WTC11 (cell line): ENCODE measurements around the gene SLAIN1. TPM values are rescaled to one million over a fixed set of nuclear protein-coding genes. Genes with fewer than 3 reads are reported as not detected.
A peak's percentile ranks its signal among the peaks of the same experiment; 100 is the strongest.

ENCODE experiments used
- ATAC-seq: fragments of 200-7000 bp; cut with Tn5 transposase; 2 replicates; pipeline ENCODE4 v1.10.0; 2021; ENCODE audit warnings: mild to moderate bottlenecking, moderate library complexity
- CTCF ChIA-PET: fragments of 300-600 bp; sonication (Branson Sonifier 250); formaldehyde crosslinking; loops from one replicate; lab custom pipeline; 2021; ENCODE audit warnings: antibody characterized with exemption; lab: Charles Lee
- POLR2A ChIA-PET: fragments of 350-600 bp; sonication (Branson Sonifier 250); formaldehyde crosslinking; loops from one replicate; lab custom pipeline; 2021; ENCODE audit warnings: antibody characterized with exemption; lab: Charles Lee
- DNase-seq: peaks from one replicate; pipeline ENCODE4 v3.0.0; 2021; ENCODE audit warnings: low spot score
- H3K27ac Mint-ChIP-seq: 2 replicates; pipeline ENCODE4 v1.8.0; 2021; ENCODE audit warnings: mixed read lengths
- H3K27me3 Mint-ChIP-seq: 2 replicates; pipeline ENCODE4 v1.8.0; 2021; ENCODE audit warnings: low read depth, mild to moderate bottlenecking, moderate library complexity, mixed read lengths
- H3K36me3 Mint-ChIP-seq: 2 replicates; pipeline ENCODE4 v1.8.0; 2021; ENCODE audit warnings: mixed read lengths
- H3K4me1 Mint-ChIP-seq: 2 replicates; pipeline ENCODE4 v1.8.0; 2022; ENCODE audit warnings: mixed read lengths
- H3K4me3 Mint-ChIP-seq: 2 replicates; pipeline ENCODE4 v1.8.0; 2021; ENCODE audit warnings: mild to moderate bottlenecking, moderate library complexity, mixed read lengths
- H3K9me3 Mint-ChIP-seq: 2 replicates; pipeline ENCODE4 v1.8.0; 2021; ENCODE audit warnings: mixed read lengths
- ATF6 ChIP-seq: sonication (generic); formaldehyde crosslinking; IDR thresholded peaks from 2 replicates; pipeline ENCODE4 v1.8.1; 2023; ENCODE audit warnings: mild to moderate bottlenecking, missing genetic modification reagents
- E2F1 ChIP-seq: sonication (generic); formaldehyde crosslinking; IDR thresholded peaks from 2 replicates; pipeline ENCODE4 v1.8.0; 2022; ENCODE audit warnings: mild to moderate bottlenecking, missing genetic modification reagents
- GABPB1 ChIP-seq: sonication (generic); formaldehyde crosslinking; IDR thresholded peaks from 2 replicates; pipeline ENCODE4 v1.8.1; 2023; ENCODE audit warnings: mild to moderate bottlenecking, missing genetic modification reagents
- HMGXB4 ChIP-seq: sonication (generic); formaldehyde crosslinking; IDR thresholded peaks from 2 replicates; pipeline ENCODE4 v1.8.1; 2023; ENCODE audit warnings: mild to moderate bottlenecking, moderate library complexity, missing genetic modification reagents
- JAZF1 ChIP-seq: fragments of 250-450 bp; sonication (Bioruptor Pico); IDR thresholded peaks from 2 replicates; pipeline ENCODE4 v1.9.0; 2021; ENCODE audit warnings: moderate library complexity, mild to moderate bottlenecking, inconsistent platforms
- NFE2L1 ChIP-seq: sonication (generic); formaldehyde crosslinking; IDR thresholded peaks from 2 replicates; pipeline ENCODE4 v1.8.1; 2023; ENCODE audit warnings: missing genetic modification reagents
- SP1 ChIP-seq: sonication (generic); formaldehyde crosslinking; conservative IDR thresholded peaks from 2 replicates; pipeline ENCODE4 v1.8.1; 2022; ENCODE audit warnings: missing genetic modification reagents
- TP53 ChIP-seq: sonication (generic); formaldehyde crosslinking; IDR thresholded peaks from 2 replicates; pipeline ENCODE4 v1.8.1; 2023; ENCODE audit warnings: mild to moderate bottlenecking, missing genetic modification reagents
- USF2 ChIP-seq: sonication (generic); formaldehyde crosslinking; IDR thresholded peaks from 2 replicates; pipeline ENCODE4 v1.8.1; 2023; ENCODE audit warnings: mild to moderate bottlenecking, missing genetic modification reagents, moderate library complexity
- ZMAT4 ChIP-seq: fragments of 250-450 bp; sonication (Bioruptor Pico); IDR thresholded peaks from 2 replicates; pipeline ENCODE4 v1.9.0; 2021; ENCODE audit warnings: mild to moderate bottlenecking
- ZNF138 ChIP-seq: sonication (generic); formaldehyde crosslinking; conservative IDR thresholded peaks from 2 replicates; pipeline ENCODE4 v1.8.1; 2022; ENCODE audit warnings: mild to moderate bottlenecking, moderate library complexity, missing genetic modification reagents
- ZNF532 ChIP-seq: fragments of 250-450 bp; sonication (Bioruptor Pico); IDR thresholded peaks from 2 replicates; pipeline ENCODE4 v1.9.0; 2021; ENCODE audit warnings: mild to moderate bottlenecking, borderline replicate concordance
- total RNA-seq: library from RNA; stranded (reverse); gene quantifications from 3 replicates; pipeline ENCODE4 v1.2.3, GENCODE V29; 2021

SLAIN1 gene
- total RNA-seq, 1 experiment from 2014 or later: 29.7 TPM

GRCh38 chr13:77767413-77767812, 69.9 kb downstream of the SLAIN1 start (continued):
- TF ChIP-seq ZNF532: no peak
- TF ChIP-seq SP1 (CRISPR knock-in tag): no peak
- TF ChIP-seq ZMAT4: no peak
- TF ChIP-seq ZNF138 (CRISPR knock-in tag): no peak
- TF ChIP-seq, all 79 proteins: peak for 0

GRCh38 chr13:77774181-77774580, 76.7 kb downstream of the SLAIN1 start:
- Mint-ChIP-seq H3K27me3 (no peaks in the 10 kb centered on the region), H3K4me1 (peaks cover 12% of the 10 kb centered on the region), H3K27ac (no peak overlapping the region), H3K9me3 (peaks cover 9% of the 10 kb centered on the region), H3K4me3 (no peak overlapping the region), H3K36me3 (peaks cover 9% of the 10 kb centered on the region)
- TF ChIP-seq JAZF1 (no peak), HMGXB4 (CRISPR knock-in tag) (no peak), E2F1 (CRISPR knock-in tag) (no peak), GABPB1 (CRISPR knock-in tag) (no peak)
- ATAC-seq (no peak), DNase-seq (no peak)
- POLR2A ChIA-PET: no interaction called here
- CTCF ChIA-PET: interaction anchor here (0.9 kb wide), 1 partner anchor 347 kb away, joined by 3 read pairs; no protein-coding TSS in a partner anchor

- CTCF ChIA-PET: interaction anchor here (1.3 to 3.2 kb wide), 3 partner anchors 25 to 345 kb away, joined by 4 to 14 read pairs (median 5); no protein-coding TSS in a partner anchor
- H3K27ac Mint-ChIP-seq: no peak overlapping the region
These were observed 79.2 kb downstream of the SLAIN1 start for GRCh38 chr13:77776704-77777103.

More at GRCh38 chr13:77776704-77777103, 79.2 kb downstream of the SLAIN1 start:
- Mint-ChIP-seq H3K36me3 (peaks cover 7% of the 10 kb centered on the region; the same call in 1 of the 2 replicates), H3K4me3 (no peak overlapping the region), H3K27me3 (no peaks in the 10 kb centered on the region), H3K4me1 (peaks cover 24% of the 10 kb centered on the region), H3K9me3 (peaks cover 7% of the 10 kb centered on the region; the same call in 1 of the 2 replicates)
- POLR2A ChIA-PET: no interaction called here
- DNase-seq (no peak), ATAC-seq (peak; percentile 29)
- TF ChIP-seq ATF6 (CRISPR knock-in tag): no peak
- no peak for TF ChIP-seq NFE2L1 (CRISPR knock-in tag)
- no peak for TF ChIP-seq TP53 (CRISPR knock-in tag)
- TF ChIP-seq USF2: peak; percentile 41
